Skeletal muscle cell (primary cell): ENCODE results near the gene NKX2-4.
"Not testable (repeated sequence)": the region's sequence is repeated elsewhere in the genome, so short reads cannot be mapped to it uniquely, and the experiment has no call there.

Experiments used
- DNase-seq: peaks from one replicate; pipeline ENCODE4 v3.0.0-alpha.2; 2010; ENCODE audit warnings: low read depth
- H3K4me3 ChIP-seq: 2 replicates; pipeline ENCODE4 v1.5.1; 2011; ENCODE audit warnings: low read depth, mild to moderate bottlenecking, control low read depth, low read length, moderate library complexity

The NKX2-4 gene

GRCh38 chr20:21397341-21398108 lies at the start of gene NKX2-4:
Gene NKX2-4, minus strand, starts transcription at chr20:21397526. Its CDS starts 127 bp downstream, at chr20:21397399.
- no peak for DNase-seq
- no peak within 1 kb of the TSS for H3K4me3 ChIP-seq

- no peak for DNase-seq
- H3K4me3 ChIP-seq = no peak overlapping the region
Measured at GRCh38 chr20:21437816-21438215, 40.5 kb upstream of the NKX2-4 start.

- no peak overlapping the region for H3K4me3 ChIP-seq
- DNase-seq = no peak
Measured at GRCh38 chr20:21437248-21437647, 39.9 kb upstream of the NKX2-4 start.

- DNase-seq = peak; percentile 72
- H3K4me3 ChIP-seq = no peak overlapping the region
Measured at GRCh38 chr20:21436205-21436604, 38.9 kb upstream of the NKX2-4 start.

GRCh38 chr20:21435576-21435975 lies 38.2 kb upstream of the NKX2-4 start:
- no peak overlapping the region for H3K4me3 ChIP-seq
- DNase-seq = no peak

GRCh38 chr20:21433329-21433890 lies 36.1 kb upstream of the NKX2-4 start:
- DNase-seq = peak; percentile 13
- H3K4me3 ChIP-seq = no peak overlapping the region

- no peak for DNase-seq
- H3K4me3 ChIP-seq = no peak overlapping the region
Measured at GRCh38 chr20:21432911-21433310, 35.6 kb upstream of the NKX2-4 start.

- no peak for DNase-seq
- no peak overlapping the region for H3K4me3 ChIP-seq
Measured at GRCh38 chr20:21430020-21430419, 32.7 kb upstream of the NKX2-4 start.

GRCh38 chr20:21424846-21425245 lies 27.5 kb upstream of the NKX2-4 start:
- DNase-seq = no peak
- H3K4me3 ChIP-seq = no peak overlapping the region

- not testable (repeated sequence) for H3K4me3 ChIP-seq, DNase-seq
Measured at GRCh38 chr20:21423712-21424111, 26.4 kb upstream of the NKX2-4 start.

GRCh38 chr20:21421601-21422236 lies 24.4 kb upstream of the NKX2-4 start:
- DNase-seq = no peak
- no peak overlapping the region for H3K4me3 ChIP-seq

GRCh38 chr20:21419147-21419546 lies 21.8 kb upstream of the NKX2-4 start:
- H3K4me3 ChIP-seq, DNase-seq: not testable (repeated sequence)

- not testable (repeated sequence) for H3K4me3 ChIP-seq, DNase-seq
Measured at GRCh38 chr20:21413996-21414395, 16.7 kb upstream of the NKX2-4 start.

- H3K4me3 ChIP-seq = no peak overlapping the region
- DNase-seq = no peak
Measured at GRCh38 chr20:21411725-21412124, 14.4 kb upstream of the NKX2-4 start.

- H3K4me3 ChIP-seq = no peak overlapping the region
- no peak for DNase-seq
Measured at GRCh38 chr20:21399005-21399475, 1.7 kb upstream of the NKX2-4 start.

- DNase-seq = no peak
Measured at GRCh38 chr20:21398109-21399004, 1.0 kb upstream of the NKX2-4 start.

GRCh38 chr20:21396599-21397340 lies 556 bp downstream of the NKX2-4 start:
- no peak overlapping the region for H3K4me3 ChIP-seq
- DNase-seq = no peak

More at GRCh38 chr20:21398109-21399004, 1.0 kb upstream of the NKX2-4 start:
- no peak overlapping the region for H3K4me3 ChIP-seq

- no peak overlapping the region for H3K4me3 ChIP-seq
- no peak for DNase-seq
Measured at GRCh38 chr20:21395666-21396598, 1.4 kb downstream of the NKX2-4 start.
